Adrenal gland (tissue), 12 donors: ENCODE results near the gene USP28. TPM values are rescaled to one million over a fixed set of nuclear protein-coding genes. Genes with fewer than 3 reads are reported as not detected.
"Not testable (repeated sequence)": the region's sequence is repeated elsewhere in the genome, so short reads cannot be mapped to it uniquely, and the experiment has no call there.

ENCODE experiments used
- DNase-seq, 7 donors: peaks; one replicate each; pipeline ENCODE4 v3.0.0-alpha.2; 2019 to 2020
- H3K27ac ChIP-seq, 5 donors: fragments of 200-600 bp; sonication (generic) in 4 of 5; 1 replicate in 3 of 5; 2 replicates in 2 of 5; pipeline versions ENCODE4 v1.5.1 to v1.8.0; 2016 to 2020; ENCODE audit warnings: mild to moderate bottlenecking in 1 of 5
- H3K27me3 ChIP-seq: fragments of 200-600 bp; 2 replicates; pipeline ENCODE4 v1.8.0; 2021
- H3K36me3 ChIP-seq, 2 donors: fragments of 200-600 bp; replicated peaks in 1 of 2; 1 replicate in 1 of 2; 2 replicates in 1 of 2; pipeline versions ENCODE4 v1.5.1 to v1.8.0; 2018 to 2022
- H3K4me1 ChIP-seq, 2 donors: fragments of 200-600 bp; replicated peaks in 1 of 2; 1 replicate in 1 of 2; 2 replicates in 1 of 2; pipeline versions ENCODE4 v1.5.1 to v1.8.0; 2018 to 2021
- H3K4me3 ChIP-seq, 4 donors: fragments of 200-600 bp; sonication (generic) in 3 of 4; one replicate each; pipeline ENCODE4 v1.5.1; 2016 to 2018
- H3K9me3 ChIP-seq, 3 donors: fragments of 200-600 bp; sonication (generic) in 1 of 3; replicated peaks in 1 of 3; 1 replicate in 2 of 3; 2 replicates in 1 of 3; pipeline versions ENCODE4 v1.5.1 to v1.8.0; 2016 to 2021
- POLR2A ChIP-seq, 2 donors: fragments of 450-650 bp; IDR thresholded peaks; one replicate each; pipeline ENCODE4 v1.6.1; 2017; ENCODE audit warnings: antibody characterized with exemption in 2 of 2, mild to moderate bottlenecking in 2 of 2, moderate library complexity in 1 of 2
- WGBS, 4 donors: extraction: QIAGEN DNeasy Blood & Tissue Kit in 2 of 4; methylation state at CpG; one replicate each; pipeline versions ENCODE4 v1.1.5 to v1.1.7; 2013 to 2017; 5-methylcytosine and 5-hydroxymethylcytosine counted together
- intact Hi-C, 2 donors: fragments of 100-400 bp; cut with DNase I; formaldehyde crosslinking; loops; one replicate each; pipeline versions ENCODE4 v1.14.1 to v1.15.0; 2022 to 2023
- polyA plus RNA-seq, 3 donors: library from polyadenylated mRNA; stranded (reverse); fragments of 200-250 nt in 2 of 3; fragments of 350-450 nt in 1 of 3; fragmentation: Illumina TruSeq in 1 of 3; extraction: RNeasy Lipid Tissue Mini Kit (QIAGEN cat#74804) in 1 of 3; gene quantifications; one replicate each; pipeline ENCODE4 v1.2.3, GENCODE V29; 2013 to 2014
- total RNA-seq, 9 donors: library from RNA; depleted of rRNA in 4 of 9; stranded (reverse); fragments of >200 nt in 4 of 9; fragments of 120-200 nt in 1 of 9; fragmentation: NEBNext Ultra II Directional in 1 of 9; extraction: Animal tissue kit (Norgen Biotek cat#: 25700) in 1 of 9; gene quantifications; one replicate each; pipeline versions ENCODE4 v1.1.0 to v1.2.4, GENCODE V29; 2013 to 2023
- TF ChIP-seq, protein P1 (sequence below), 6 experiments: fragments of 450-650 bp in 4 of 6; fragments of 200-600 bp in 2 of 6; sonication (generic) in 1 of 6; IDR thresholded peaks; 1 replicate in 5 of 6; 2 replicates in 1 of 6; pipeline versions ENCODE4 v1.5.1 to v1.8.0; 2016 to 2021; ENCODE audit warnings: antibody characterized with exemption in 6 of 6, mild to moderate bottlenecking in 2 of 6, moderate library complexity in 1 of 6
- donor health status: healthy with polysubstance abuse.
- donor health status: Bipolar disorder and iron deficiency.
- donor health status: DM: yes; HTN: yes; CAD: no.
- donor health status: DM: no; HTN: no; CAD: no.
- donor health status: DM: no; HTN: no; CAD: no.
- donor health status: DM: yes; HTN: yes; CAD: no.

USP28 gene
- total and polyA plus RNA-seq, 12 donors, result 2.9 to 25.0 (median 17.2) TPM

DNA sequence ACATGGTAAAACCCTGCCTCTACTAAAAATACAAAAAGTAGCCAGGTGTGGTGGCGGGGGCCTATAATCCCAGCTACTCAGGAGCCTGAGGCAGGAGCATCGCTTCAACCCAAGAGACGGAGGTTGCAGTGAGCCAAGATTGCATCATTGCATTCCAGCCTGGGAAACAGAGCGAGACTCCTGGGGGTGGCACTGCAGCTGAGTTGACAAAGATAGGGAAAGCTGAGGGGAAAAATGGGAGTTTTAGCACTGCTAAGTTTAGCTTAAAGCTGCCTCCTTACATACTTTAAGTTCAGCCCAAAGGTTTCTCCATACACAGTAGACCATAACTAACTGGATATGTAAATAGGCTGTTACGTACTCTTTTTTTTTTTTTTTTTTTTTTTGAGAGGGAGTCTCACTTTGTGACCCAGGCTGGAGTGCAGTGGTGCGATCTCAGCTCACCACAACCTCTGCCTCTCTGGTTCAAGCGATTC lies 9.0 kb upstream of the USP28 start:
- intact Hi-C loops, result no loop called here

DNA sequence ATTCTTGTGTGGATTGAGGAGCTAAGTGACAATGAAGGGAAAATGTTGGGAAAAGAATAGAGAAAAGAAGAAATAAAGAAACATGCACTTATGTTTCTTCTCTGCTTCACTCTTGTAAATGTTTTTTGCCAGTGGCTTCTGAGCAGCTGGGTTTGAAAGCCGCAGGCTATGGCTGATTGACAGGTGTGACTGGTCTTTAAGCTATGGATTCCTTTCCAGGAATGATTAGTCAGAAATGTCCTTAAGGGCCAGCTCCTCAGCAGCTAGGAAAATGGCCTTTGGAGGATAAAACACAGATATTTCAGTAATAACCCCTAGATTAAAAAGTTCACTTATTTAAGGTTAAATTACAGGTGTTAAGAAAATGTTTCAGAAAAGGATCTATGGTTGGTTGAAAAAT lies 6.5 kb upstream of the USP28 start:
- Histone ChIP-seq H3K4me1 (no peaks in the 10 kb centered on the region), H3K27ac (no peak overlapping the region), H3K36me3 (no peaks in the 10 kb centered on the region), H3K9me3 (no peaks in the 10 kb centered on the region), H3K4me3 (no peak overlapping the region), H3K27me3 (no peaks in the 10 kb centered on the region)
- no peak for DNase-seq
- WGBS, 4 donors, result 54 to 81% (median 75%) methylated on average over 1 of the region's 1 CpG
- no peak for TF ChIP-seq POLR2A (IDR thresholded peaks at IDR 0.05)
- TF ChIP-seq, protein P1, sequence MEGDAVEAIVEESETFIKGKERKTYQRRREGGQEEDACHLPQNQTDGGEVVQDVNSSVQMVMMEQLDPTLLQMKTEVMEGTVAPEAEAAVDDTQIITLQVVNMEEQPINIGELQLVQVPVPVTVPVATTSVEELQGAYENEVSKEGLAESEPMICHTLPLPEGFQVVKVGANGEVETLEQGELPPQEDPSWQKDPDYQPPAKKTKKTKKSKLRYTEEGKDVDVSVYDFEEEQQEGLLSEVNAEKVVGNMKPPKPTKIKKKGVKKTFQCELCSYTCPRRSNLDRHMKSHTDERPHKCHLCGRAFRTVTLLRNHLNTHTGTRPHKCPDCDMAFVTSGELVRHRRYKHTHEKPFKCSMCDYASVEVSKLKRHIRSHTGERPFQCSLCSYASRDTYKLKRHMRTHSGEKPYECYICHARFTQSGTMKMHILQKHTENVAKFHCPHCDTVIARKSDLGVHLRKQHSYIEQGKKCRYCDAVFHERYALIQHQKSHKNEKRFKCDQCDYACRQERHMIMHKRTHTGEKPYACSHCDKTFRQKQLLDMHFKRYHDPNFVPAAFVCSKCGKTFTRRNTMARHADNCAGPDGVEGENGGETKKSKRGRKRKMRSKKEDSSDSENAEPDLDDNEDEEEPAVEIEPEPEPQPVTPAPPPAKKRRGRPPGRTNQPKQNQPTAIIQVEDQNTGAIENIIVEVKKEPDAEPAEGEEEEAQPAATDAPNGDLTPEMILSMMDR (IDR thresholded peaks at IDR 0.05), result no peak
- intact Hi-C loops, result no loop called here

More for the DNA sequence above, 9.0 kb upstream of the USP28 start:
- H3K4me1 ChIP-seq, result no peaks in the 10 kb centered on the region
- no peaks in the 10 kb centered on the region for H3K36me3 ChIP-seq
- H3K4me3 ChIP-seq, result no peak overlapping the region
- WGBS, 4 donors, result 67 to 75% (median 69%) methylated on average over 7 of the region's 7 CpGs
- no peak for TF ChIP-seq POLR2A (IDR thresholded peaks at IDR 0.05)
- TF ChIP-seq, protein P1 (IDR thresholded peaks at IDR 0.05), result no peak
- no peaks in the 10 kb centered on the region for H3K27me3 ChIP-seq
- no peaks in the 10 kb centered on the region for H3K9me3 ChIP-seq
- peak in 2 of 7 donors; percentile 36 to 41 for DNase-seq
- no peak overlapping the region for H3K27ac ChIP-seq

DNA sequence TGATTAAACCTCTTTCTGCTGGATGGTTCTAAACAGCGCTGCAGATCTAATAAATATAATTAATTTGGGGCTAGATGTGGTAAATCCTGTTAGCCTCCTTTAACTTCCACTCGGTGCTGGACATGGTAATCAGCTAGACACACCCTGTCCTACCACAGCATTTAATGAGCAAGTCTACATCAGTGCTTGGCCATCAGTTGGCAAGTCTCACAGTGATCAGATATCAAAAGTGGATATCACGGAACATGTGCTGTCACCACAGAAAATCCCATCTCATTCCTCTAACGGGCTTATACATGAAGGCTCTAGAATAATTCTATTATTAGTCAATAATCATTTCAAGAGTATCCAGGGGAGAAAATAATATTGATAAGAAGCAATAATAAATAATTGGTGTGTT lies 5.6 kb upstream of the USP28 start:
- DNase-seq, result no peak
- 72 to 89% (median 80%) methylated on average over 4 of the region's 4 CpGs for WGBS, 4 donors
- no peak overlapping the region for H3K4me3 ChIP-seq
- intact Hi-C loops, result no loop called here
- no peak for TF ChIP-seq POLR2A (IDR thresholded peaks at IDR 0.05)
- TF ChIP-seq, protein P1 (IDR thresholded peaks at IDR 0.05), result no peak
- H3K27ac ChIP-seq, result no peak overlapping the region
- no peaks in the 10 kb centered on the region for H3K9me3 ChIP-seq
- H3K4me1 ChIP-seq, result no peaks in the 10 kb centered on the region
- H3K36me3 ChIP-seq, result no peaks in the 10 kb centered on the region
- H3K27me3 ChIP-seq, result no peaks in the 10 kb centered on the region

DNA sequence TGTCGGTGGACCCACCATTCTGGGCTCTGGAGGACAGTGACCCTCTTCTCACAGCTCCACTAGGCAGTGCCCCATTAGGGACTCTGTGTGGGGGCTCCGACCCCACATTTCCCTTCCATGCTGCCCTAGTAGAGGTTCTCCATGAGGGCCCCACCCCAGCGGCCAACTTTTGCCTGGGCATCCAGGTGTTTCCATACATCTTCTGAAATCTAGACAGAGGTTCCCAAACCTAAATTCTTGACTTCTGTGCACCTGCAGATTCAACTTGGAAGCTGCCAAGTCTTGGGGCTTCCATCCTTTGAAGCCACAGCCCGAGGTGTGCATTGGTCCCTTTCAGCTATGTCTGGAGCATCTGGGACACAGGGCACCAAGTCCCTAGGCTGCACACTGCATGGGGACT lies 4.1 kb upstream of the USP28 start:
- H3K4me3 ChIP-seq, H3K36me3 ChIP-seq, H3K9me3 ChIP-seq, DNase-seq, H3K27ac ChIP-seq, H3K27me3 ChIP-seq, intact Hi-C loops, H3K4me1 ChIP-seq: not testable (repeated sequence)
- 91 to 100% (median 97%) methylated on average over 1 to 4 of the region's 4 CpGs for WGBS, 4 donors

DNA sequence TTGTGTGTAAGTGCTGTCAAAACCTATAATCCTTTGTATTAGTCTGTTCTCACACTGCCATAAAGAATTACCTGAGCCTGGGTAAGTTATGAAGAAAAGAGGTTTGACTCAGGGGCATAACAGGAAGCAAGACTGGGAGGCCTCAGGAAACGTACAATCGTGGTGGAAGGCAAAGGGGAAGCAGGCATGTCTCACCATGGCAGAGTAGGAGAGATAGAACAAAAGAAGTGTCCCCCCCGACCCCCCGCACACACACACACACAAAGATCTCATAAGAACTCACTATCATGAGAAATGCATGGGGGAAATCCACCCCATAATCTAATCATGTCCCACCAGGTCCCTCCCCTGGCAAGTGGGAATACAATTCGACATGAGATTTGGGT lies 2.3 kb upstream of the USP28 start:
- intact Hi-C loops, result no loop called here
- TF ChIP-seq POLR2A (IDR thresholded peaks at IDR 0.05), result no peak
- TF ChIP-seq, protein P1 (IDR thresholded peaks at IDR 0.05), result no peak
- no peak overlapping the region for H3K4me3 ChIP-seq
- H3K27me3 ChIP-seq, result no peaks in the 10 kb centered on the region
- H3K9me3 ChIP-seq, result no peaks in the 10 kb centered on the region
- H3K27ac ChIP-seq, result no peak overlapping the region
- DNase-seq, result no peak
- no peaks in the 10 kb centered on the region for H3K36me3 ChIP-seq
- 66 to 75% (median 73%) methylated on average over 5 of the region's 5 CpGs for WGBS, 4 donors
- H3K4me1 ChIP-seq, result peaks cover 4 to 18% of the 10 kb centered on the region in 2 donors
